Activated naive CD4-positive, alpha-beta T cell treated with anti-CD3 and anti-CD28 coated beads for 36 hours (primary cell): ENCODE results near the gene JDP2. TPM values are rescaled to one million over a fixed set of nuclear protein-coding genes. Genes with fewer than 3 reads are reported as not detected.

Experiments
- CTCF ChIA-PET: fragments of 350-600 bp; sonication (Branson Sonifier 250); formaldehyde crosslinking; loops from one replicate; lab custom pipeline; 2021; ENCODE audit warnings: antibody characterized with exemption; lab: Charles Lee
- DNase-seq: peaks from one replicate; pipeline ENCODE4 v3.0.0-alpha.2; 2020
- H3K27ac Mint-ChIP-seq: one replicate; pipeline ENCODE4 v1.8.0; 2021; ENCODE audit warnings: mild to moderate bottlenecking, mixed read lengths
- H3K27me3 Mint-ChIP-seq: one replicate; pipeline ENCODE4 v1.8.0; 2021; ENCODE audit warnings: low read depth, mixed read lengths
- H3K36me3 Mint-ChIP-seq: one replicate; pipeline ENCODE4 v1.8.0; 2021; ENCODE audit warnings: low read depth, mixed read lengths
- H3K4me1 Mint-ChIP-seq: one replicate; pipeline ENCODE4 v1.8.0; 2021; ENCODE audit warnings: low read depth, mixed read lengths
- H3K4me3 Mint-ChIP-seq: one replicate; pipeline ENCODE4 v1.8.0; 2021; ENCODE audit warnings: mild to moderate bottlenecking, moderate library complexity, mixed read lengths
- H3K9me3 Mint-ChIP-seq: one replicate; pipeline ENCODE4 v1.8.0; 2021; ENCODE audit warnings: mixed read lengths
- intact Hi-C: fragments of 100-400 bp; cut with micrococcal nuclease; formaldehyde crosslinking; loops from one replicate; pipeline ENCODE4 v1.15.1; 2023
- total RNA-seq, 2 experiments: library from RNA; stranded (reverse); gene quantifications; one replicate each; pipeline ENCODE4 v1.2.3, GENCODE V29; 2021

The JDP2 gene
- total RNA-seq, 2 experiments from 2014 or later, result 2.8 to 3.2 TPM

- Mint-ChIP-seq H3K4me1 (peaks cover 56% of the 10 kb centered on the region), H3K4me3 (no peak overlapping the region), H3K9me3 (no peaks in the 10 kb centered on the region), H3K36me3 (peaks cover 16% of the 10 kb centered on the region), H3K27ac (no peak overlapping the region), H3K27me3 (no peaks in the 10 kb centered on the region)
- intact Hi-C loops, result loop anchor here (1.0 to 2.0 kb wide), 3 partner anchors 42 to 136 kb away; no protein-coding TSS in a partner anchor
- CTCF ChIA-PET, result interaction anchor here (0.6 to 6.9 kb wide), 16 partner anchors 10 to 464 kb away, joined by 3 to 88 read pairs (median 4); partner anchors contain the start of gene TGFB3
- DNase-seq, result peak; percentile 79
Measured at GRCh38 chr14:75518625-75519024, 90.8 kb downstream of the JDP2 start.

- Mint-ChIP-seq H3K36me3 (peaks cover 23% of the 10 kb centered on the region), H3K4me1 (peaks cover 55% of the 10 kb centered on the region), H3K9me3 (no peaks in the 10 kb centered on the region), H3K27ac (peak overlapping the region; percentile 100), H3K27me3 (no peaks in the 10 kb centered on the region), H3K4me3 (no peak overlapping the region)
- intact Hi-C loops, result loop anchor here (2.0 kb wide), 1 partner anchor 41 kb away; no protein-coding TSS in a partner anchor
- CTCF ChIA-PET, result interaction anchor here (0.6 to 6.9 kb wide), 13 partner anchors 9 to 463 kb away, joined by 3 to 88 read pairs (median 4); partner anchors contain the start of gene TGFB3
- DNase-seq, result no peak
Measured at GRCh38 chr14:75519394-75519793, 91.6 kb downstream of the JDP2 start.

- Mint-ChIP-seq H3K9me3 (no peaks in the 10 kb centered on the region), H3K27ac (peak overlapping the region; percentile 100), H3K4me3 (no peak overlapping the region), H3K36me3 (peaks cover 30% of the 10 kb centered on the region), H3K27me3 (no peaks in the 10 kb centered on the region), H3K4me1 (peaks cover 56% of the 10 kb centered on the region)
- intact Hi-C loops, result loop anchor here (2.0 to 10.0 kb wide), 3 partner anchors 41 to 1435 kb away; no protein-coding TSS in a partner anchor
- peak; percentile 52 for DNase-seq
- CTCF ChIA-PET, result interaction anchor here (0.7 to 6.9 kb wide), 14 partner anchors 11 to 462 kb away, joined by 3 to 88 read pairs (median 5); partner anchors contain the start of gene TGFB3
Measured at GRCh38 chr14:75519826-75520728, 92.3 kb downstream of the JDP2 start.

GRCh38 chr14:75520852-75521251 is 93.0 kb downstream of the JDP2 start:
- Mint-ChIP-seq H3K4me3 (peak overlapping the region; percentile 99), H3K9me3 (no peaks in the 10 kb centered on the region), H3K27me3 (no peaks in the 10 kb centered on the region), H3K4me1 (peaks cover 55% of the 10 kb centered on the region), H3K36me3 (peaks cover 38% of the 10 kb centered on the region), H3K27ac (peak overlapping the region; percentile 100)
- intact Hi-C loops, result loop anchor here (5.0 to 10.0 kb wide), 2 partner anchors 274 to 1434 kb away; no protein-coding TSS in a partner anchor
- DNase-seq, result no peak
- CTCF ChIA-PET, result interaction anchor here (0.6 to 6.9 kb wide), 10 partner anchors 8 to 57 kb away, joined by 3 to 88 read pairs (median 6); no protein-coding TSS in a partner anchor

GRCh38 chr14:75521415-75522199 is 93.8 kb downstream of the JDP2 start:
- CTCF ChIA-PET, result interaction anchor here (0.6 to 6.9 kb wide), 11 partner anchors 8 to 56 kb away, joined by 3 to 88 read pairs (median 5); no protein-coding TSS in a partner anchor
- Mint-ChIP-seq H3K4me1 (peaks cover 59% of the 10 kb centered on the region), H3K27ac (peak overlapping the region; percentile 100), H3K9me3 (no peaks in the 10 kb centered on the region), H3K36me3 (peaks cover 45% of the 10 kb centered on the region), H3K4me3 (peak overlapping the region; percentile 99), H3K27me3 (no peaks in the 10 kb centered on the region)
- intact Hi-C loops, result loop anchor here (1.0 to 10.0 kb wide), 7 partner anchors 11 to 1433 kb away; partner anchors contain the start of gene ERG28
- DNase-seq, result peak; percentile 37

GRCh38 chr14:75522224-75522982 is 94.6 kb downstream of the JDP2 start, which contains the start of gene BATF:
BATF (plus strand) TSS chr14:75522469; CDS start chr14:75522683, 214 bp downstream.
- peak within 1 kb of the TSS; percentile 99 for H3K4me3 Mint-ChIP-seq
- no peaks in the 10 kb centered on the region for H3K27me3 Mint-ChIP-seq
- H3K4me1 Mint-ChIP-seq, result peaks cover 61% of the 10 kb centered on the region
- H3K9me3 Mint-ChIP-seq, result no peaks in the 10 kb centered on the region
- peak within 1 kb of the TSS; percentile 100 for H3K27ac Mint-ChIP-seq
- H3K36me3 Mint-ChIP-seq, result peaks cover 52% of the 10 kb centered on the region
- intact Hi-C loops, result loop anchor here (1.0 to 10.0 kb wide), 7 partner anchors 12 to 1432 kb away; partner anchors contain the start of gene ERG28
- peak; percentile 91 for DNase-seq
- CTCF ChIA-PET, result interaction anchor here (1.0 to 6.9 kb wide), 6 partner anchors 9 to 138 kb away, joined by 3 to 88 read pairs (median 16); no protein-coding TSS in a partner anchor

GRCh38 chr14:75522983-75523318 is 95.1 kb downstream of the JDP2 start:
- H3K36me3 Mint-ChIP-seq, result peaks cover 57% of the 10 kb centered on the region
- DNase-seq, result no peak
- peaks cover 65% of the 10 kb centered on the region for H3K4me1 Mint-ChIP-seq
- no peaks in the 10 kb centered on the region for H3K27me3 Mint-ChIP-seq
- intact Hi-C loops, result loop anchor here (1.0 to 10.0 kb wide), 7 partner anchors 13 to 1432 kb away; partner anchors contain the start of gene ERG28
- H3K27ac Mint-ChIP-seq, result peak overlapping the region; percentile 100
- CTCF ChIA-PET, result interaction anchor here (0.7 to 6.9 kb wide), 7 partner anchors 11 to 137 kb away, joined by 3 to 88 read pairs (median 6); no protein-coding TSS in a partner anchor
- peak overlapping the region; percentile 99 for H3K4me3 Mint-ChIP-seq
- no peaks in the 10 kb centered on the region for H3K9me3 Mint-ChIP-seq

Other genes starting within 250 kb of the JDP2 start
- gene FOS, start 149.2 kb upstream of the JDP2 start, total RNA-seq, result 10 to 100 TPM; 34.5 to 35.7 TPM
- gene BATF, start 94.4 kb downstream of the JDP2 start, total RNA-seq, result 100 to 1,000 TPM; 178 to 179 TPM
- 10 to 100 TPM in 1 of 2 experiments, 1 to 10 TPM in 1; 5.8 to 10.4 TPM for gene FLVCR2, start 150.6 kb downstream of the JDP2 start, total RNA-seq
- gene ERG28, start 232.9 kb downstream of the JDP2 start, total RNA-seq, result 10 to 100 TPM; 25.6 to 25.7 TPM
- 10 to 100 TPM; 23.8 to 25.1 TPM for gene TTLL5, start 233.2 kb downstream of the JDP2 start, total RNA-seq